Brain microvascular endothelial cell (primary cell): ENCODE data around the gene CACTIN.

Experiments
- DNase-seq: peaks from one replicate; pipeline ENCODE4 v3.0.0-alpha.2; 2020
- H3K27ac ChIP-seq: fragments of 250-450 bp; sonication (Bioruptor Pico); 2 replicates; pipeline ENCODE4 v1.5.1; 2020; ENCODE audit warnings: mild to moderate bottlenecking, moderate library complexity
- H3K27me3 ChIP-seq: fragments of 250-450 bp; sonication (Bioruptor Pico); replicated peaks from 2 replicates; pipeline ENCODE4 v1.5.1; 2020; ENCODE audit warnings: mild to moderate bottlenecking
- H3K36me3 ChIP-seq: fragments of 250-450 bp; sonication (Bioruptor Pico); replicated peaks from 2 replicates; pipeline ENCODE4 v1.5.1; 2020; ENCODE audit warnings: mild to moderate bottlenecking
- H3K4me3 ChIP-seq: 2 replicates; pipeline ENCODE4 v1.5.1; 2011; ENCODE audit warnings: low read depth, mild to moderate bottlenecking, control low read depth, low read length, moderate library complexity
- in situ Hi-C: cut with HindIII; loops from 2 replicates; pipeline ENCODE4 v1.10.0; 2017; ENCODE audit warnings: low sequenced_read_pairs, low pct_ligation_motif_present
- TF ChIP-seq, protein P1 (sequence below): IDR thresholded peaks from 2 replicates; pipeline ENCODE4 v1.5.1; 2011; ENCODE audit warnings: low read depth, mild to moderate bottlenecking, moderate library complexity, low read length, control low read depth, inconsistent platforms; ENCODE audit errors: missing control alignments

CACTIN gene

DNA sequence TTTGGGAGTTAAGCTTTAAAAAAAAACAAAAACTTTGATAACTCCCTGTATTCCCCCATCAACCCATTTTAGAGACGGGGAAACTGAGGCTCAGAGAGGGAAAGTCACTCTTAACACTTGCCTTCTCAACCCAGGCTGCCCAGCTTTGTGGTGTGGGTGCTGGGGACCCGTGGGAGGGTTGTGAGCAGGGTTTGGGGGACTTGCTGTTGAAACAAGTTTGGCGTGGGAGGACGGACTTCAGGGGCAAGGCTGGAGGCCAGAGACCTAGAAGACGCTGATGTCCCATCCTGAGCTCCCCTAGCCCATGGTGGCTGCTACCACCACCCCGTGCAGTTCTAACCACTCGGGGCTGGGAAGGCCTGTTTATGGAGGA is 747 bp upstream of the CACTIN start:
- Histone ChIP-seq H3K36me3 (peaks cover 11% of the 10 kb centered on the region), H3K4me3 (peak overlapping the region; percentile 15), H3K27me3 (no peaks in the 10 kb centered on the region), H3K27ac (no peak overlapping the region)
- in situ Hi-C loops, result no loop called here
- no peak for DNase-seq
- TF ChIP-seq, protein P1, sequence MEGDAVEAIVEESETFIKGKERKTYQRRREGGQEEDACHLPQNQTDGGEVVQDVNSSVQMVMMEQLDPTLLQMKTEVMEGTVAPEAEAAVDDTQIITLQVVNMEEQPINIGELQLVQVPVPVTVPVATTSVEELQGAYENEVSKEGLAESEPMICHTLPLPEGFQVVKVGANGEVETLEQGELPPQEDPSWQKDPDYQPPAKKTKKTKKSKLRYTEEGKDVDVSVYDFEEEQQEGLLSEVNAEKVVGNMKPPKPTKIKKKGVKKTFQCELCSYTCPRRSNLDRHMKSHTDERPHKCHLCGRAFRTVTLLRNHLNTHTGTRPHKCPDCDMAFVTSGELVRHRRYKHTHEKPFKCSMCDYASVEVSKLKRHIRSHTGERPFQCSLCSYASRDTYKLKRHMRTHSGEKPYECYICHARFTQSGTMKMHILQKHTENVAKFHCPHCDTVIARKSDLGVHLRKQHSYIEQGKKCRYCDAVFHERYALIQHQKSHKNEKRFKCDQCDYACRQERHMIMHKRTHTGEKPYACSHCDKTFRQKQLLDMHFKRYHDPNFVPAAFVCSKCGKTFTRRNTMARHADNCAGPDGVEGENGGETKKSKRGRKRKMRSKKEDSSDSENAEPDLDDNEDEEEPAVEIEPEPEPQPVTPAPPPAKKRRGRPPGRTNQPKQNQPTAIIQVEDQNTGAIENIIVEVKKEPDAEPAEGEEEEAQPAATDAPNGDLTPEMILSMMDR, result no peak

DNA sequence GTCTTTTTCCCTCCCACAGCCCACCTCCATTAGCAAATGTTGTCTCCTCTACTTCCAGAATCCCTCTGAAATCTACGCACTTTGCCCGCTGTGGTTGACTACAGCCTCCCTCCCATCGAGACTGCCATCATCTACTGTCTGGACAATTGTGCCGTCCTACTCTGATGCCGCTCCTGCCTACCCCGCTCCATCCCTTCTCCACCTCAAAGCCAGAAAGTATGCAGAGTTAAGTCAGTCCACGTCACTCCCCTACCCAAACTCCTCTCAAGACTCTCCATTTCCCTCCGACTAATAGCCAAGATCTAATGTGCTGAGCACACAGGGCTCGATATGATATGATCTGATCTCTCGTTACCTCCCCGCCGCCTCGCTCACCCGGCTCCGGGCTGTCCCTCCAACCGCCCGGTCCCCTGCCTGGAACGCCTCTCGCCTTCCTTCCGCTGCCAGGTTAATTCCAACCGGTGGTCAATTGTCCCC is 556 bp downstream of the CACTIN start:
- Histone ChIP-seq H3K4me3 (peak overlapping the region; percentile 86), H3K36me3 (peaks cover 14% of the 10 kb centered on the region), H3K27ac (peak overlapping the region; percentile 89), H3K27me3 (no peaks in the 10 kb centered on the region)
- TF ChIP-seq, protein P1, result no peak
- no peak for DNase-seq
- in situ Hi-C loops, result no loop called here

DNA sequence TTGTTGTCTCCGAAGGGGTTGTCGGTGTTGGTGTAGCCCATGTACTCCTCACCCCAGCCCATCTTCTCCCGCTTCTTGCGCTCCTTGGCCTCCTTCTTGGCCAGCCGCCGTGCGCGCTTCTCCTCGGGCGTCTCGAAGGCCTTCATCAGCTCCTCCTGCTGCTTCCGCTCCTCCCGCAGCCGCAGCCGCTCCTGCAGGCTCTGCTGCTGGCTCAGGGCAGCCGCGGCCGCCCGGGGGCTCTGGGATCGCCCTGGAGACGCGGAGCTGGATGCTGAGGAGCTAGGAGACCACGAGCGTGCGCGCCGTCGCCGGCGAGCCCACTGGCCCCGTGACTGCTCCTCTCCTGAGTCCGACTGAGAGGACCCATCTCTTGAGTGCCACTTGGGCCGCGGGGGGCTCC is 2.9 kb downstream of the CACTIN start:
- no peak for DNase-seq
- Histone ChIP-seq H3K4me3 (no peak overlapping the region), H3K36me3 (peaks cover 18% of the 10 kb centered on the region), H3K27me3 (no peaks in the 10 kb centered on the region), H3K27ac (no peak overlapping the region)
- TF ChIP-seq, protein P1, result no peak
- in situ Hi-C loops, result no loop called here

DNA sequence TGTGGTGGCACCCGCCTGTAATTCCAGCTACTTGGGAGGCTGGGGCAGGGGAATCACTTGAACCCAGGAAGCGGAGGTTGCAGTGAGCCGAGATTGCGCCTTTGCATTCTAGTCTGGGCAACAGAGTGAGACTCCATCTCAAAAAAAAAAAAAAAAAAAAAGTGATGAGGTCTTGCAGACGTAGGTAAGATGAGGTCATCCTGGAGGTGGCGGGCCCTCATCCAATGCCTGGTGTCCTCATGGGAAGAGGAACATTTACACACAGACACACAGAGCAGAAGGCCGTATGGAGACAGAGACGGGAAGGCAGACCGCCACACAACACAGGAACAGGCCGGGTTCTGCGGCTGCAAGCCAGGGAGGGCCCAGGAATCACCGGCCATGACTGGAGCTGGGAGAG is 4.4 kb downstream of the CACTIN start:
- Histone ChIP-seq H3K27ac (no peak overlapping the region), H3K27me3 (no peaks in the 10 kb centered on the region), H3K4me3 (no peak overlapping the region), H3K36me3 (peaks cover 18% of the 10 kb centered on the region)
- no peak for DNase-seq
- TF ChIP-seq, protein P1, result no peak
- in situ Hi-C loops, result no loop called here

GRCh38 chr19:3621689-3622088 is 4.9 kb downstream of the CACTIN start:
- DNase-seq, result no peak
- TF ChIP-seq, protein P1, result no peak
- in situ Hi-C loops, result no loop called here
- Histone ChIP-seq H3K36me3 (peaks cover 22% of the 10 kb centered on the region), H3K4me3 (no peak overlapping the region), H3K27me3 (no peaks in the 10 kb centered on the region), H3K27ac (no peak overlapping the region)

GRCh38 chr19:3620817-3621547 is 5.6 kb downstream of the CACTIN start:
- Histone ChIP-seq H3K4me3 (no peak overlapping the region), H3K27me3 (no peaks in the 10 kb centered on the region)
- TF ChIP-seq, protein P1, result no peak

More at GRCh38 chr19:3620817-3621547, 5.6 kb downstream of the CACTIN start:
- no peak overlapping the region for H3K27ac ChIP-seq
- in situ Hi-C loops, result no loop called here
- no peak for DNase-seq
- H3K36me3 ChIP-seq, result peaks cover 22% of the 10 kb centered on the region
